NCI-H345 (cell line): Measurements from ENCODE around the gene USP22.

Experiments used
- DNase-seq: peaks from one replicate; lab custom pipeline; 2025; lab: John Stamatoyannopoulos, UW

USP22 gene

GRCh38 chr17:21046216-21046615 lies 3.4 kb upstream of the USP22 start:
- DNase-seq = no peak

DNA sequence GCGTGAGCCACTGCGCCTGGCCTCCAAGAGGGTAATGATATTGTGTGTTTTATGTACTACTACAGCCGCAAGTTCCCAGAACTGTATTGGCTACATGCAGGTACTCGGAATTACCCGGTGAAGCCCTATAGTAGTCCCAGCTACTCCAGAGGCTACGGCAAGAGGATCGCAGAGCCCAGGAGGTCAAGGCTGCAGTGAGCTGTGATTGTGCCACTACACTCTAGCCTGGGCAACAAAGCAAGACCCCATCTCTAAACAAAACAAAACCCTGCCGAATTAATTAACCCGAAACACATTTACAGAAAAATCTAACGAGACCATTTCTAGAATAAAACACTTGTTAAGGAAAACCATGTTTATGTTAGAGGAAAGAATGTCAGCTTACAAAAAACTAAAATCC lies 2.2 kb upstream of the USP22 start:
- no peak for DNase-seq

- DNase-seq = peak; percentile 96
Measured at GRCh38 chr17:21043296-21044232, 753 bp upstream of the USP22 start.

- peak; percentile 77 for DNase-seq
Measured at GRCh38 chr17:21041741-21042457, 912 bp downstream of the USP22 start.

DNA sequence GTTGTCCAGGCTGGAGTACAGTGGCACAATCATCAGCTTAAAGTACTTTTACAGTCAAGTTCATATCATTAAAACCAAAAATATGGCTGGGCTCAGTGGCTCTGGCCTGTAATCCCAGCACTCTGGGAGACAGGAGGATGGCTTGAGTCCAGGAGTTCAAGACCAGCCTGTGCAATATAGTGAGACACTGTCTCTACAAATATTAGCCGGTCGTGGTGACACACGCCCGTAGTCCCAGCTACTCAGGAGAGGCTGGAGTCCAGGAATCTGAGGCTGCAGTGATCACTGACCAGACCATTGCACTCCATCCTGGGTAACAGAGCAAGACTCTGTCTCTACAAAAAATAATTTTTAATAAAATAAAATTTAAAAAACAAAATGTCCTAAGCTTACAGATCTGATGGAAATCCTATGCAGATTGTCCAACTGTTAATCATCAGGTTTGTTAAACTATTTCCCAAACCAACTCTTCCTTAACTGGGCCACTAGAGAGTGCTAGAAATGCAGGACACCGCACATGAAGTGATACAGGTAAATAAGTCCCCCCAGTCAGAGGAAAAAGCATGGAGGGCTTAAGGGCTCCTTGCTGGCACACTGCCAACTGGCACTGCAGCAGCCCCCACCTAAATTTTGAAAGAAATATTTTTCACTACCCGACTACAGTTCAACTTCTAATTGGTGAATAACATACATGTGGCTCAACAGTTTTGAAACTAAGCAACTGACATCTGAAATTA lies 2.8 kb downstream of the USP22 start:
- peak; percentile 34 for DNase-seq

DNA sequence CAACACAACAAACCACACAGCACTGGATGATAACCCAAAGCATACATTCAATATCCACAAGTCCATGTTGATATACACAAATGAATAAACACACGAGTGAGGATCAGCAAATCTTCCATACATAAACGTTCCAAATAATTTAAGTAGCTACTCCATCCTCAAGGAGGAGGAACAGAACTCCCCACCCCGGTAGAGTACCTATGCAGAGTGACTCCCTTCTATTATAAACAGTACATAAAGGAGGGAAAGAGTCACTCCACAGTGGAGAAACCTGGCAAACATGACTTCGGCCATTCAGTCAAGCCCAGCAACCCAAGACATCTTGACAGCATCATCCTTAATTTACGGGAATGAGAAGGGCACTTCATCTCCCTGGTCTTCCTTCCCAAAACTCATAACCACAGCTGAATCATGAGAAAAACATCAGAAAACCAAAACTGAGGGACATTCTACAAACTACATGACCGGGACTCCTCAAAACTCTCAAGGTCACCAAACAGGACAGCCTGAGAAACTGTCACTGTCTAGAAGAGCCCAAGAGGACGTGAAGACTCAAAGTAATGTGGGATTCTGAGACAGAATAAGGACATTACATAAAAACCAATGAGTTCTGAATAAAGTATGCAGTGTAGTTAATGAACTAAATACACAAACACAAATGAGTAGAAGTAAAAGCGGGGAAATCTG lies 5.6 kb downstream of the USP22 start:
- no peak for DNase-seq

- no peak for DNase-seq
Measured at GRCh38 chr17:21036361-21036881, 6.4 kb downstream of the USP22 start.

DNA sequence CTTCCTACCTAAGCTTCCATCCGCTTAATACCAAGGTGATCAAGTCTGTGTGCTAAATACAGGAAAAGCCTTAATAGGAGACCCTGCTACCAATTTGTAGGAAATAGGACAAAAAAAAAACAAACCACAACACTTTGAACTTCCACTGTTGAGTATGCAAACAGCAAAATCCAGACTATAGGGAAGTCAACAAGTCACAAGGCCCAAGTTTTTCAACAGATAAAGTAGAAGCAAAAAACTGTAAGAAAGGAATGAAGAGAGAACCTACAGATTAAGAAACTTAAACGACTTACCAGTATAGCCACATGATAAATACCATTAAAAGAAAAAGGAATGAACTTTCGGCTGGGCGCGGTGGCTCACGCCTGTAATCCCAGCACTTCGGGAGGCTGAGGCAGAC lies 7.4 kb downstream of the USP22 start:
- DNase-seq = no peak

DNA sequence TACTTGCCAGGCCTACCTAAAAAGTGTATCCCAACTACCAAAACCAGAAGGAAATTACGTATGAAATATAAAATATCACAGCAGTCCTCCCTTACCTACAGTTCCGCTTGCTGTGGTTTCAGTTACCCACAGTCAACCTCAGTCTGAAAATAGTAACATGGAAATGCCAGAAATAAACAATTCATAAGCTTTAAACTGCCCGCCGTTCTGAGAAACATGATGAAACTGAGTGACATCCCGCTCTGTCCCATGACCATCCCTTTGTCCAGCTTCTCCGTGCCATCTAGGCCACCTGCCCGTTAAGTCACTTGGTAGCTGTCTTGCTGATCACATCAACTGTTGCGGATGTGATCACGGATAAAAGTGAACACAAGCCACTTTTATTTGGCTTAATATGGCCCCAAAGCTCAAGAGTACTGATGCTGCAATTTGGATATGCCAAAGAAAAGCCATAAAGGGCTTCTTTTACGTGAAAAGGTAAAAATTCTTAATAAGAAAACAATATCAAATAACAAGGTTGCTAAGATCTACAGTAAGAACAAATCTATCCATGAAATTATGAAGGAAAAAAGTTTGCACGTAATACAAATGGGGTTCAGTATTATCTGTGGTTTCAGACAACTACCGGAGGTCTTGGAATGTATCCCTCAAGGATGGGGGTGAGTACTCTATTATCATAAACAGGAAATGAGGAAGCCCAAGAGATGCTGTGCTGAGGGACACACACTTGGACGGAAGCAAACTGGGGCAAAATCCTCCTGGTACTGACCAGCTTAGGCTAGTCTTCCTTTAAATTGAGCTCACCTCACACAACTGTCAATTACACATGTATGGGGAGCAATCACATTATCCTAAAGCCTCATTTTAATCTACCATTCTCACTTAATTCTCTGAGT lies 8.2 kb downstream of the USP22 start:
- no peak for DNase-seq

DNA sequence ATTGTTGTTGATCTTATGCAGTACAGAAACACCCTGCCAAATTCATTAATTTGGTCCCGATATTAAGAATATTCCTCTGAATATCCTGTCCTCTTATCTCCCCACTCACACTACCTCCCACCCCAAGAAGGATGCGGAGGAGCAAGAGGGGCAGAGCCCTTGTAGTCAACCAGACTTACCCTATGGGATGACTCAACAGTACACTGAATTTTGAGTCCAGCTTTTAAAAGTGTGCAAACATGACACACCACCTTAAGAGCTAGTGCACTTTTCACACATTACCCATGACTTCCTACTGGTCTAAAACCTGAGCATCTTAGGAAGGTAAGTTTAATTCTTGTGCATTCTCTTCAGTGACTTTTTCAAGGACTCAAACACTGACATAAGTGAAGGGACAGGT lies 9.5 kb downstream of the USP22 start:
- no peak for DNase-seq

DNA sequence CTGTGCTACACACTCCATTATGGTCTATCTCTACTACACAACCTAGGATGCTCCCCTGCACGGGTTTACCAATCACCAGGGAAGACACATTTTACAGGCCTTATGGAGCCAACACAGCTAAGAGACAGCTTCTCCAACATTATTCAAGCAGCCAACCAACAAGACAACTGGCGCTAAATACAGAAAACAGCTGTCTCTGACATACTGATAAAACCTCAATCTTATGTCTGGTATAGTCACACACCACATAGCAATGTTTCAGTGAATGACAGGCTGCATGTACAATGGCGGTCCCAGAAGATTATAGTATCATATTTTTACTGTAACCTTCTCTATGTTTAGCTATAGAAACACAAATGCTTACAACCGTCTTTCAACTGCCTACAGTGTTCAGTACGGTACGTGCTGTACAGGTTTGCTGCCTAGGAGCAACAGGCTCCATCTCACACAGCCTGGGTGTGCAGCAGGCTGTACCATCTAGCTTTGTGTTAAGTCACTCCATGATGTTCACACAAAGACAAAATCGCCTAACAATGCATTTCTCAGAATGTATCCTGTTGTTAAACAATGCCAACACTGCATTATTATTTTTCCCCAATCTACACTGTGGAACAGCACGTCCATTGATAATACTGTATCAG lies 10.9 kb downstream of the USP22 start:
- DNase-seq = no peak

DNA sequence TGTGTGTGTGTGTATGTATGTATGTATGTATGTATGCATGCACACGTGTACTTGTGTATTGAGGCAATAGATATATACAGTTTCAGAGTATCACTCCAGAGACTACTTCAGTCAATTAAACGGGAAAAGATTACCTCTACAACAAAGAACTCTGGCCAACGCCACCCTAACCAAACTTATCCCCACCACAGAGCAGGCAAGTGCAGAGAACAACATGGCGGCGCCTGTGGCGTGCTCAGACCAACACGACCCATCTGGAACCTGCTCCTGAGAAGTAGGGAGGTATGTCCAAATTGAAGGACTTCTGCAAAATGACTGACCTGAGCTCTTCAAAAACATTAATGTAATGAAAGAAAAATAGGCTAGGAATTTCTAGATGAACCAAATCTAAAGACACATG lies 12.4 kb downstream of the USP22 start:
- DNase-seq = no peak

- no peak for DNase-seq
Measured at GRCh38 chr17:21029515-21029914, 13.3 kb downstream of the USP22 start.

DNA sequence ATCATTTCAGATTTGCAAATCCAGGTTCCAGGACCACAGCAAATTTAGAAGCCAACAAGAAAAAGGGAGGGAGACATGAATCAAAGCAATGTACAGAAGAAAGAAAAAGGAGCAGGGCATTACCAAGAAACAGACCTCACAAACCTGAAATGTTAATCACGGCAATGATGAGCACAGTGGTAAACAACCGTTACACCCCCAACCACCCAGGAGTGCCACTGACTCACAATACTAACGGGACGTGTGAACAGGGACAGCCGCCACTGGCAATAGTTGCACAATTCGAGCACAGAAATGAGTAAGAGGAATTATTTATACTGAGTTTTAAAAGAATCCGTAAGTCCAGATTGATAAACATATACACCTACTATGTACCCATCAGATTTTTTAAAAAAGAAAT lies 13.8 kb downstream of the USP22 start:
- DNase-seq = no peak

DNA sequence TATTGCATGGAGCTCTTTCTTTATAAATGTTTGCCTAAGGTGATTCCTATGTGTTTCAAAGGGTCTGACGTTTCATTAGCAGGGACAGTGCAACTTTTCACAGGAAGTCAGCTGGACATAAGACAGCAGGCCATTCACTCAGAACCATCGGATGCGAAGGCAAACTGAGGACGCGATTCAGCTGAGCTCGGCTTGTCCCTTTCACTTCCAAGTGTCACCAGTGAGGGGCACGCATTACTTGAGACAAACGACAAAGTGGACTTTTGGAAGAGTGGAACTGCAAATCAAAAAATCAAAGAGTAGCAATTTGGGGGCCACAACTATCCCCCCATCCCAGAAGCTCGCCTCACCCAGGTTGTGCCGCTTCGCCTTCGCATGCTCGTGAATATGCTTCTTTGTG lies 14.6 kb downstream of the USP22 start:
- DNase-seq = no peak

DNA sequence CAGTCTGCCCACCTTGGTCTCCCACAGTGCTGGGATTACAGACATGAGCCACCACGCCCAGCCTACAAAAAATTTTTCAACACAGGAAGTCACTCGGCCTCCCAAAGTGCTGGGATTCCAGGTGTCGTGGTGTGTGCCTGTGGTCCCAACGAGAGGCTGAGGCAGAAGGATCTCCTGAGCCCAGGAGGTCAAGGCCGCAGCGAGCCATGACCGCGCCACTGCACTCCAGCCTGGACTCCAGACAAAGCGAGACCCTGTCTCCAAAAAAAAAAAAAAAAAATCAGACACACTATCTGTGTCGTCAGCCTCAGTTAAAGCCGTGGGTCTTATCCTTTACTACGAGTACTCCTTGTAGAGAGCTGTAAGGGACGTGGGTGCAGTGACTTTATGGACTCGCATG lies 15.8 kb downstream of the USP22 start:
- DNase-seq = no peak

- DNase-seq = no peak
Measured at GRCh38 chr17:21025451-21025850, 17.4 kb downstream of the USP22 start.

GRCh38 chr17:21024024-21024423 lies 18.8 kb downstream of the USP22 start:
- DNase-seq = no peak

DNA sequence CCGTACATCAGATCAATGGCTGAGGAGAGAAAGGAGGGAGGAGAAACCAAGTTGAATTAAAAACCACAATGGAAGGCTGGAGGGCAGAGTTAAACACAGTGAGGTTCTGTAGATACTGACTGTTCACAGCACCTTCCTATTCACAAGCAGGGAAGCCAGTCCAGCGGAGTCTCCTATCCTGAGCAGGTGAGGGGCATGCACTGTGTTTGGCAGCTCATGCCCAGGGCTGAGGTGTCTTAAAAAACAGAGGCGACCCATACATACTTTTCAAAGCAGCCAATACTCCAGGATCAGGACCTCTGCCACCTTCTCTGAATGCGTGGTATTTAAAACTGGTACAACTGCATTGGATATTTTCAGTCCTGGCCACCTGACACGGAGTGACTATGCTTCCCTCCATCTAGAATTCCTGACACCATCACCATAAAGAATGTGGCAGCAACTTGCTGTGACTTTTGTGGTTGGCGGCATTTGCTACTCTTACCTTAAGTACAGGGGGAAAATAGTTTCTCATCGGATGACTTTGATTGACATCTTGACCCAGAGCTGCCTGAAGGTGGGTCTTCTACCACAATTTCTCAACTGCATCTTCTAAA lies 21.5 kb downstream of the USP22 start:
- no peak for DNase-seq

DNA sequence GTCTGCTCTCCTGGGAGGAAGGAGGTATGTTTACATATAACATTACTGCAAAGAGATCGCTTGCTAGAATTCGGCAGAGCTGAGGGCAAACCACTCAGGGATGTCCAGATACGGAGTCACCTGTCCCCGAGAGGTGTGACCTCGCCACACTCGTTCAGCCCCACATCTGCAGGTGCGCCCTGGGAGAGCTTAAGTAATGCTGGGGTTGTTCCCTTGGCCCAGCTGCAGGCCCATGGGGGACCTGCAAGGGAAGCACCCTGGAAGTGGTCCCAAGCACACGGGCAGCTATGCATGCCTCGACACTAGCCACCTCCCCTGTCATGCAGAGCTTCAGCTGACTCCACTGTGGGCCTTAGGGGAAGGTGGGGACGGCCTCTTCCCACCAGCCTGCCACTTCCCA lies 22.2 kb downstream of the USP22 start:
- no peak for DNase-seq
